NCI-H1105 treated with DMSO at 0.1 percent for 48 hours (cell line): Measurements from ENCODE around the gene HERPUD1.
A peak's percentile ranks its signal among the peaks of the same experiment; 100 is the strongest.

Experiments used
- DNase-seq: peaks from one replicate; lab custom pipeline; 2025; lab: John Stamatoyannopoulos, UW

HERPUD1 gene

GRCh38 chr16:56935201-56935600 lies 3.3 kb downstream of the HERPUD1 start:
- no peak for DNase-seq

- peak; percentile 33 for DNase-seq
Measured at GRCh38 chr16:56936491-56936890, 4.5 kb downstream of the HERPUD1 start.

- DNase-seq: peak; percentile 47
Measured at GRCh38 chr16:56936950-56937349, 5.0 kb downstream of the HERPUD1 start.

- DNase-seq: peak; percentile 35
Measured at GRCh38 chr16:56938664-56939513, 6.9 kb downstream of the HERPUD1 start.

GRCh38 chr16:56939801-56940200 lies 7.9 kb downstream of the HERPUD1 start:
- peak; percentile 72 for DNase-seq

- no peak for DNase-seq
Measured at GRCh38 chr16:56941092-56941491, 9.2 kb downstream of the HERPUD1 start.

GRCh38 chr16:56941856-56942331 lies 10.0 kb downstream of the HERPUD1 start:
- DNase-seq: no peak

GRCh38 chr16:56943761-56944375 lies 11.9 kb downstream of the HERPUD1 start:
- DNase-seq: no peak

- no peak for DNase-seq
Measured at GRCh38 chr16:56944954-56945839, 13.3 kb downstream of the HERPUD1 start.

- no peak for DNase-seq
Measured at GRCh38 chr16:56945847-56946527, 14.0 kb downstream of the HERPUD1 start.

GRCh38 chr16:56946767-56947603 lies 15.0 kb downstream of the HERPUD1 start:
- DNase-seq: no peak

GRCh38 chr16:56947604-56947995 lies 15.7 kb downstream of the HERPUD1 start:
- no peak for DNase-seq

- no peak for DNase-seq
Measured at GRCh38 chr16:56948234-56948633, 16.3 kb downstream of the HERPUD1 start.

GRCh38 chr16:56950051-56950450 lies 18.1 kb downstream of the HERPUD1 start:
- no peak for DNase-seq

- no peak for DNase-seq
Measured at GRCh38 chr16:56950455-56950854, 18.5 kb downstream of the HERPUD1 start.

GRCh38 chr16:56950881-56951771 lies 19.2 kb downstream of the HERPUD1 start:
- peak; percentile 1 for DNase-seq

- DNase-seq: no peak
Measured at GRCh38 chr16:56953006-56953405, 21.1 kb downstream of the HERPUD1 start.

GRCh38 chr16:56956076-56956475 lies 24.1 kb downstream of the HERPUD1 start:
- no peak for DNase-seq

- no peak for DNase-seq
Measured at GRCh38 chr16:56956756-56957155, 24.8 kb downstream of the HERPUD1 start.
